ENCODE data around the gene GRB2.
A peak's percentile ranks its signal among the peaks of the same experiment; 100 is the strongest.

- TF ChIP-seq CTCF (conservative IDR thresholded peaks at IDR 0.05; ENCODE audit: low read depth, low read length) (0 out of 2 replicates have a peak, but pooled peaks have one; percentile 24), EZH2 (IDR thresholded peaks at IDR 0.05; ENCODE audit: borderline replicate concordance, low read depth, low read length, poor library complexity, severe bottlenecking) (no peak)
Observed at GRCh38 chr17:75289832-75290337, 115.6 kb downstream of the GRB2 start.

All from A673 (cell line).